ENCODE data around the gene RHOF.

Gene RHOF

DNA sequence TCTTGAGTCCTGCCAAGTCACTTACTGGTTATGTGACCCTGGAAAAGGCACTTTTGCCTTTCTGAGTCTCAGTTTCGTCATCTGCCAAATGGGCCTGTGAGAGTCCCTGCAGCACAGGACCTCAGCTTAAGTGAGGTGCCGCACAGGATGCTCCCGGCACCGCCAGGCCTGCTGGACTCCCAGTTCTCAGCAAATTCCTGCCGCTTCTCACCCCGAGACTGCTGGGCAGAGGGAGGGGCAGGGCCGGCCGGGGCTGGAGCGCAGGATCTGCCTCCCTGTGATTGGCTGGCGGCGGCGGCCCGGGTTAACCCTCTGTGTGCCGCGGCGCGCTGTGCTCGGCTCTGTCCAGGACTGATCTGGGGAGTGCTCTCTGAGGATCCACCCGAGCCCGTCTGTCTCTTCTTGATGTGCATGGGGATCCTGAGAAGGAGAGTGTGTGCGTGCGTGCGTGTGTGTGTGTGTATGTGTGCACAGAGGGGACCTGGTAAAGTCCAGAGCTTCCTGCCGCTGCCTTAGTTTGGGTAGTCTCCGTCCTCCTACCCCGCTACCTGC lies 18.9 kb upstream of the RHOF start:
- H3K9ac ChIP-seq, result peak overlapping the region; percentile 68
- no peaks in the 10 kb centered on the region for H3K27me3 ChIP-seq
- peaks cover 60% of the 10 kb centered on the region for H3K4me1 ChIP-seq
- TF ChIP-seq Cebpa-rat (IDR thresholded peaks at IDR 0.05), result no peak
- H4K20me1 ChIP-seq, result peaks cover 96% of the 10 kb centered on the region
- peak overlapping the region; percentile 64 for H3K4me3 ChIP-seq
- H3K9me3 ChIP-seq, result no peaks in the 10 kb centered on the region
- H3K36me3 ChIP-seq, result peaks cover 80% of the 10 kb centered on the region
- peak overlapping the region; percentile 76 for H3K27ac ChIP-seq
- H3K4me2 ChIP-seq, result peak overlapping the region; percentile 88

DNA sequence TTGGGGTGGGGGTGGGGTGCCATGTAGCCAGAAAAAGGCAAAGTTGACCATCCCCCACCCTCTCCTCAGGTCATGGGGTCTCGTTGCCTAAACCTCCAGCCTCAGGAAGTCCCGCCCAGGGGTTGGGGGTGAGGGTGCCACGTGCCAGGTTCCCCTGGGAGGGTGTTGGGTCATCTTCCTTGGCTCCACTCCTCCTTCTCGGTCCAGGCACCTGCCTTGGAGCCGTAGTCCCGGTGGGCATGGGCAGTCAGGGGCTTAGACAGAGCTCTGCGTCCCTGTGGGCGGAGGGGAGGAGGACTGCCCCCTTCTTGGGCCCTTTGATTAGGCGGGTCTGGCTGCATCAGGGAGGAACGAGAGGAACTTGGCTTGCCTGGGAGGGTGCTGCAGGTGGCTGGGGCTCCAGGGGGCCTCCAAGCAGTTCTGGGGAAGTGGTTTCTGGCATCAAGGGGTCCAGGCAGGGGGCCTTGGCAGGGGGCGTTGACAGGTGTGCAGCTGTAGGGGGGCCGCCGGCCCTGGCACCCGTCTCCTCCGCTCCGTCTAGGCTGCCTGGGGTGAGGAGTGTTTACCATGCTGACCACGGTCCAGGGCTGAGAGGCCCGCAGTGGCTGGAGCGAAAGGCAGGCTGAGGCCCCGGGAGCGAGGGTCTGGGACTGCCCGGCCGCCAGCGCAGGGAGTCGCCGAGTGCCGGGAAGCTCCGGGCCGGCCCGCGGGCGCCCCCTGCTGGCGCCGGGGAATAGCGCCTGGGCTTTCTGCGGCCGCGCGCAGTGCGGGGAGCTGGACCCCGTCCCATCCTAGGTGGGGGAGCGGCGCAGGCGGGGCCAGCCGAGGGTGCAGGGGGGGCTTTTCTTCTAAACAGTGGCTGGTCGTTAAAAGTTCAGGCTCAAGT lies 18.2 kb upstream of the RHOF start:
- H3K27ac ChIP-seq, result peak overlapping the region; percentile 76
- no peak for TF ChIP-seq Cebpa-rat (IDR thresholded peaks at IDR 0.05)

DNA sequence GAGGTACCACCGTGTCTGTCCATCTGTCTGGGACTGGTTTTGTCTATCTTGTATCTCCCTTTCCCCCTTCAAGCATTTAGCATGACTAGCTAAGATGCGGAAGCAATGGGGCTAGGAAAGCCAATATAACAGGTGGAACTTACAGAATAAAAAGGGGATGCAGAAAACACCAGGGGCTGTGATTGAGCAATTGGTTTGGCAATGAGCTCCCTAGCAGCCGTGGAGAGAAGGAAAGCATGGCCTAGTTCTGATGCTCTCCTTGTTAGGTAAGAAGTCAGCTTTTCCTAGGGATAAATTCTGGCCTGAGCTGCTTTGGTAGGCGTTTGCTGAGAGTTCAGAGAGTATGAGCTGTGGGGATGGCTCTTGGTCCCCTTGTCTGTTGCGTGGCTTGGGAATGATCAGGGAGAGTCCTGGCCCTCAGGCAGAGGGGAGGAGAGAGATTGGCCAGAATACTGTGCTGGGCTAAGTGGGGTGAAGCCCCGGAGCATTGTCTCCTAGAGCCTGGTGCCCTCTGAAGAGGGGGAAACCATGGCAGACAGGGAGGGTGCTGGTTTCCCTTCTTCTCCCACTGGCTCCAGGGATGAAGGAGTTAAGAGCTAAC lies 17.4 kb upstream of the RHOF start:
- Histone ChIP-seq H4K20me1 (peaks cover 98% of the 10 kb centered on the region), H3K27ac (peak overlapping the region; percentile 76), H3K9me3 (no peaks in the 10 kb centered on the region), H3K36me3 (peaks cover 66% of the 10 kb centered on the region), H3K9ac (peak overlapping the region; percentile 68), H3K4me2 (peak overlapping the region; percentile 88), H3K4me3 (peak overlapping the region; percentile 64), H3K27me3 (no peaks in the 10 kb centered on the region), H3K4me1 (peaks cover 70% of the 10 kb centered on the region)
- peak; percentile 68 for TF ChIP-seq Cebpa-rat (IDR thresholded peaks at IDR 0.05)

More for the DNA sequence above, 18.2 kb upstream of the RHOF start:
- Histone ChIP-seq H3K27me3 (no peaks in the 10 kb centered on the region), H3K9ac (peak overlapping the region; percentile 68), H3K4me1 (peaks cover 66% of the 10 kb centered on the region), H3K9me3 (no peaks in the 10 kb centered on the region), H3K4me3 (peak overlapping the region; percentile 64), H3K4me2 (peak overlapping the region; percentile 88), H4K20me1 (peaks cover 96% of the 10 kb centered on the region), H3K36me3 (peaks cover 73% of the 10 kb centered on the region)

DNA sequence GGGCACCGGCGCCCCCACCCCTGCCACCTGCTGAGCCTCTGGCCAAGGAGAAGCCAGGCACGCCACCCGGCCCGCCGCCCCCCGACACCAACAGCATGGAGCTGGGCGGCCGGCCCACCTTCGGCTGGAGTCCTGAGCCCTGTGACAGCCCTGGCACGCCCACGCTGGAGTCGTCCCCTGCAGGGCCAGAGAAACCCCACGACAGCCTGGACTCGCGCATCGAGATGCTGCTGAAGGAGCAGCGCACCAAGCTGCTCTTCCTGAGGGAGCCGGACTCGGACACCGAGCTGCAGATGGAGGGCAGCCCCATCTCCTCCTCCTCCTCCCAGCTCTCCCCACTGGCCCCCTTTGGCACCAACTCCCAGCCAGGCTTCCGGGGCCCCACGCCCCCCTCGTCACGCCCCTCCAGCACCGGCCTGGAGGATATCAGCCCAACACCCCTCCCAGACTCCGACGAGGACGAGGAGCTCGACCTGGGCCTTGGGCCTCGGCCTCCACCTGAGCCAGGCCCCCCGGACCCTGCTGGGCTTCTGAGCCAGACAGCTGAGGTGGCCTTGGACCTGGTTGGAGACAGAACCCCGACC lies 16.8 kb upstream of the RHOF start:
- Histone ChIP-seq H3K36me3 (peaks cover 60% of the 10 kb centered on the region), H3K9me3 (no peaks in the 10 kb centered on the region), H3K4me3 (peak overlapping the region; percentile 64), H3K27ac (peak overlapping the region; percentile 76), H4K20me1 (peaks cover 96% of the 10 kb centered on the region), H3K9ac (peak overlapping the region; percentile 68), H3K4me1 (peaks cover 70% of the 10 kb centered on the region), H3K4me2 (peak overlapping the region; percentile 88), H3K27me3 (no peaks in the 10 kb centered on the region)
- TF ChIP-seq Cebpa-rat (IDR thresholded peaks at IDR 0.05), result no peak

GRCh38 chr12:121809712-121810116 lies 16.2 kb upstream of the RHOF start:
- peak overlapping the region; percentile 88; the same call in 1 of the 2 replicates for H3K4me2 ChIP-seq
- H3K9me3 ChIP-seq, result no peaks in the 10 kb centered on the region
- H3K4me1 ChIP-seq, result peaks cover 70% of the 10 kb centered on the region
- TF ChIP-seq Cebpa-rat (IDR thresholded peaks at IDR 0.05), result no peak
- H3K36me3 ChIP-seq, result peaks cover 54% of the 10 kb centered on the region
- peak overlapping the region; percentile 76; the same call in 1 of the 2 replicates for H3K27ac ChIP-seq
- no peaks in the 10 kb centered on the region for H3K27me3 ChIP-seq
- no peak overlapping the region for H3K9ac ChIP-seq
- H4K20me1 ChIP-seq, result peaks cover 90% of the 10 kb centered on the region
- H3K4me3 ChIP-seq, result no peak overlapping the region

DNA sequence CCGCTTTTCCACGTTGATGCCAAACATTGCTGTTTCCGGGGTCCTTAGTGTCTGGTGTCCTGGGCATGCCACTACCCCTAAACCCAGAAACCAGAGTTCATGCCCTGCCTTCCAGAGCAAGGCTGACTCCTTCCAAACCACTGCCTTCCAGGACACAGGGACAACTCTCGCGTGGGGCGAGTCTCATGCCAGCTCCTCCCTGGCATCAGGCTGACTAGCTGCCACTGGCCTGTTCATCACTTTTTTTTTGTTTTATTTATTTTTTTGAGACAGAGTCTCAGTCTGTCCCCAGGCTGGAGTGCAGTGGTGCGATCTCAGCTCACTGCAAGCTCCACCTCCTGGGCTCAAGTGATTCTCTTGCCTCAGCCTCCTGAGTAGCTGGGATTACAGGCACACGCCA lies 15.1 kb upstream of the RHOF start:
- H3K4me2 ChIP-seq, result peak overlapping the region; percentile 93
- H3K4me1 ChIP-seq, result peaks cover 68% of the 10 kb centered on the region
- H3K27ac ChIP-seq, result no peak overlapping the region
- peaks cover 45% of the 10 kb centered on the region for H3K36me3 ChIP-seq
- H3K4me3 ChIP-seq, result no peak overlapping the region
- no peaks in the 10 kb centered on the region for H3K9me3 ChIP-seq
- no peaks in the 10 kb centered on the region for H3K27me3 ChIP-seq
- H4K20me1 ChIP-seq, result peaks cover 81% of the 10 kb centered on the region
- no peak for TF ChIP-seq Cebpa-rat (IDR thresholded peaks at IDR 0.05)
- no peak overlapping the region for H3K9ac ChIP-seq

DNA sequence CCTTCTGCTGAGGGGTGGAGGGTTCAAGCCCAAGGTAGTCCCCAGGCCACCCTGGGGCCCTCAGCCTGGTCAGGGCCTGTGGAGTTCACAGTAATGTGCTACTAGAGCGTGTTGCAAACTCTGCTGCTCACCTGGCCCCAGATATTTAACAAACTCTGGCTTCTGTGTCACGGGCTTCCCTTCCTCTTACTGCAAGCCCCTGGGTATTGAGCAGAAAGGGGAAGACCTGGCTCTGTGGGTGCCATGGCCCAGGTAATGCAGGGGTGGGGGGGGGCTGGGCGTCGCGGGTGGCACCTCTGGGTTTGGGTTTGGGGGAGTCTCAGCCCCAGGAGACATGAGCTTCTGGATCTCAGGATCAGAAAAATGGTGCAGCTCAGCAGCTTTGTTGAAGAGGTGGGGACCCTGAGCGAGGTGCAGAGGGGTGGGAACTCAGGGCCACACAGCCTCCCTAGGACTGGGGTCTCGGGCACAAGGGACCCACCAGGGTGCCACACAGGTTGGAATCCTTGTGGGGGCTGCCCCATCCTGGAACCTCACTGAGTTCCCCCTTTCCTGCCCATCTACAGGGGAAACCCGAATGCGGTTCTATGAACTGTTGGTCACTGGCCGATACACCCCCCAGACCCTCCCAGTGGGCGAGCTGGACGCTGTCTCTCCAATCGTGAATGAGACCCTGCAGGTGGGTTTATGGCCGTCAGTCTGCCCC lies 14.3 kb upstream of the RHOF start:
- Histone ChIP-seq H3K4me1 (peaks cover 59% of the 10 kb centered on the region), H3K4me2 (peak overlapping the region; percentile 93), H3K9ac (peak overlapping the region; percentile 100), H3K4me3 (peak overlapping the region; percentile 96), H3K27ac (peak overlapping the region; percentile 18; the same call in 1 of the 2 replicates), H4K20me1 (peaks cover 72% of the 10 kb centered on the region), H3K9me3 (no peaks in the 10 kb centered on the region), H3K36me3 (peaks cover 37% of the 10 kb centered on the region), H3K27me3 (no peaks in the 10 kb centered on the region)
- TF ChIP-seq Cebpa-rat (IDR thresholded peaks at IDR 0.05), result no peak

- Histone ChIP-seq H3K36me3 (peaks cover 37% of the 10 kb centered on the region), H3K4me3 (peak overlapping the region; percentile 96), H3K4me1 (peaks cover 50% of the 10 kb centered on the region), H3K9me3 (no peaks in the 10 kb centered on the region), H3K4me2 (peak overlapping the region; percentile 93), H3K27me3 (no peaks in the 10 kb centered on the region), H3K9ac (peak overlapping the region; percentile 100), H4K20me1 (peaks cover 62% of the 10 kb centered on the region), H3K27ac (peak overlapping the region; percentile 100)
- no peak for TF ChIP-seq Cebpa-rat (IDR thresholded peaks at IDR 0.05)
These were observed 13.3 kb upstream of the RHOF start for GRCh38 chr12:121806546-121807423.

All from BLaER1 (cell line).